Esophagus muscularis mucosa (tissue), 4 donors: ENCODE data around the gene P2RY2.
"Not testable (repeated sequence)": the region's sequence is repeated elsewhere in the genome, so short reads cannot be mapped to it uniquely, and the experiment has no call there.

ENCODE experiments used
- CTCF ChIP-seq, 3 experiments: fragments of 200-600 bp in 2 of 3; fragments of 450-650 bp in 1 of 3; sonication (generic) in 2 of 3; IDR thresholded peaks; one replicate each; pipeline ENCODE4 v1.5.1; 2017 to 2019; ENCODE audit warnings: antibody characterized with exemption in 3 of 3, mild to moderate bottlenecking in 2 of 3, moderate library complexity in 1 of 3
- EP300 ChIP-seq: sonication (generic); formaldehyde crosslinking; IDR thresholded peaks from one replicate; pipeline ENCODE4 v1.6.1; 2017; ENCODE audit warnings: antibody characterized with exemption
- POLR2A ChIP-seq: fragments of 450-650 bp; IDR thresholded peaks from one replicate; pipeline ENCODE4 v1.6.1; 2017; ENCODE audit warnings: antibody characterized with exemption, moderate library complexity, mild to moderate bottlenecking, low read depth
- POLR2AphosphoS5 ChIP-seq, 2 donors: sonication (generic); formaldehyde crosslinking; IDR thresholded peaks; one replicate each; pipeline ENCODE4 v1.6.1; 2017; ENCODE audit warnings: antibody characterized with exemption in 2 of 2

- TF ChIP-seq CTCF (IDR thresholded peaks at IDR 0.05); POLR2A; EP300; POLR2AphosphoS5 (IDR thresholded peaks at IDR 0.05): not testable (repeated sequence)
Measured at GRCh38 chr11:73274191-73274590, 56.1 kb downstream of the P2RY2 start.
